ENCODE results near the gene TSPEAR.
"Not testable (repeated sequence)": the region's sequence is repeated elsewhere in the genome, so short reads cannot be mapped to it uniquely, and the experiment has no call there.

TSPEAR gene

GRCh38 chr21:44603109-44603875 is 108.1 kb downstream of the TSPEAR start:
- no peaks in the 10 kb centered on the region for H3K9me3 ChIP-seq
- H3K27ac ChIP-seq = no peak overlapping the region
- no peaks in the 10 kb centered on the region for H3K36me3 ChIP-seq
- no peak overlapping the region for H3K4me3 ChIP-seq (ENCODE audit: low read depth in 1 of 2, low read length in 1 of 2)
- H3K4me1 ChIP-seq (ENCODE audit: control insufficient read depth in 1 of 2, insufficient read depth in 1 of 2, low read depth in 1 of 2, low read length in 1 of 2) = no peaks in the 10 kb centered on the region
- no peak for TF ChIP-seq CTCF (IDR thresholded peaks at IDR 0.05)
- peaks cover 20% of the 10 kb centered on the region for H3K27me3 ChIP-seq

GRCh38 chr21:44602463-44602850 is 108.9 kb downstream of the TSPEAR start:
- Histone ChIP-seq H3K9me3 (no peaks in the 10 kb centered on the region), H3K4me3 (ENCODE audit: low read depth in 1 of 2, low read length in 1 of 2) (no peak overlapping the region), H3K4me1 (ENCODE audit: control insufficient read depth in 1 of 2, insufficient read depth in 1 of 2, low read depth in 1 of 2, low read length in 1 of 2) (no peaks in the 10 kb centered on the region), H3K27ac (no peak overlapping the region), H3K27me3 (peaks cover 22% of the 10 kb centered on the region), H3K36me3 (no peaks in the 10 kb centered on the region)
- TF ChIP-seq CTCF (IDR thresholded peaks at IDR 0.05) = no peak

- Histone ChIP-seq H3K9me3 (no peaks in the 10 kb centered on the region), H3K4me3 (ENCODE audit: low read depth in 1 of 2, low read length in 1 of 2) (no peak overlapping the region), H3K27ac (no peak overlapping the region), H3K27me3 (peaks cover 22% of the 10 kb centered on the region), H3K36me3 (no peaks in the 10 kb centered on the region), H3K4me1 (ENCODE audit: control insufficient read depth in 1 of 2, insufficient read depth in 1 of 2, low read depth in 1 of 2, low read length in 1 of 2) (no peaks in the 10 kb centered on the region)
- TF ChIP-seq CTCF (IDR thresholded peaks at IDR 0.05) = no peak
Observed at GRCh38 chr21:44601596-44602462, 109.5 kb downstream of the TSPEAR start.

GRCh38 chr21:44601091-44601490 is 110.3 kb downstream of the TSPEAR start:
- peaks cover 21% of the 10 kb centered on the region for H3K27me3 ChIP-seq
- H3K4me1 ChIP-seq (ENCODE audit: control insufficient read depth in 1 of 2, insufficient read depth in 1 of 2, low read depth in 1 of 2, low read length in 1 of 2); H3K36me3 ChIP-seq; H3K27ac ChIP-seq; H3K9me3 ChIP-seq; H3K4me3 ChIP-seq (ENCODE audit: low read depth in 1 of 2, low read length in 1 of 2): not testable (repeated sequence)

- H3K27me3 ChIP-seq = peaks cover 29% of the 10 kb centered on the region
- not testable (repeated sequence) for H3K4me3 ChIP-seq (ENCODE audit: low read depth in 1 of 2, low read length in 1 of 2); H3K27ac ChIP-seq; H3K36me3 ChIP-seq; H3K4me1 ChIP-seq (ENCODE audit: control insufficient read depth in 1 of 2, insufficient read depth in 1 of 2, low read depth in 1 of 2, low read length in 1 of 2); H3K9me3 ChIP-seq
Observed at GRCh38 chr21:44600118-44600978, 111.0 kb downstream of the TSPEAR start, which contains the start of gene KRTAP10-7. Gene KRTAP10-7, plus strand, starts transcription at chr21:44600597. Its CDS starts 25 bp downstream, at chr21:44600622.

GRCh38 chr21:44599264-44600029 is 111.9 kb downstream of the TSPEAR start:
- no peak for TF ChIP-seq CTCF (IDR thresholded peaks at IDR 0.05)
- no peak overlapping the region for H3K4me3 ChIP-seq (ENCODE audit: low read depth in 1 of 2, low read length in 1 of 2)
- no peaks in the 10 kb centered on the region for H3K4me1 ChIP-seq (ENCODE audit: control insufficient read depth in 1 of 2, insufficient read depth in 1 of 2, low read depth in 1 of 2, low read length in 1 of 2)

More at GRCh38 chr21:44599264-44600029, 111.9 kb downstream of the TSPEAR start:
- Histone ChIP-seq H3K36me3 (no peaks in the 10 kb centered on the region), H3K27me3 (peaks cover 31% of the 10 kb centered on the region), H3K9me3 (no peaks in the 10 kb centered on the region), H3K27ac (no peak overlapping the region)

Measured in neutrophil (primary cell).